Thymus (tissue), 11 donors: ENCODE measurements around the gene CADPS2. TPM values are rescaled to one million over a fixed set of nuclear protein-coding genes. Genes with fewer than 3 reads are reported as not detected.

Experiments
- DNase-seq, 9 donors: peaks; one replicate each; pipeline ENCODE4 v3.0.0-alpha.2; 2013; ENCODE audit warnings: low spot score in 9 of 9, low read depth in 6 of 9, missing footprints in 1 of 9
- H3K27ac ChIP-seq, 2 donors: one replicate each; pipeline ENCODE4 v1.5.1; 2013; ENCODE audit warnings: control low read depth in 1 of 2, low read depth in 1 of 2, low read length in 1 of 2, mild to moderate bottlenecking in 1 of 2, moderate library complexity in 1 of 2
- H3K27me3 ChIP-seq, 2 donors: one replicate each; pipeline ENCODE4 v1.5.1; 2013; ENCODE audit warnings: low read length in 1 of 2; ENCODE audit not compliant: control insufficient read depth in 2 of 2, insufficient read depth in 1 of 2
- H3K36me3 ChIP-seq, 2 donors: one replicate each; pipeline ENCODE4 v1.5.1; 2013; ENCODE audit warnings: low read length in 1 of 2, mild to moderate bottlenecking in 1 of 2, moderate library complexity in 1 of 2; ENCODE audit not compliant: control insufficient read depth in 2 of 2, insufficient read depth in 2 of 2
- H3K4me1 ChIP-seq, 2 donors: one replicate each; pipeline ENCODE4 v1.5.1; 2013; ENCODE audit warnings: low read length in 2 of 2; ENCODE audit not compliant: control insufficient read depth in 2 of 2, insufficient read depth in 2 of 2
- H3K4me3 ChIP-seq, 2 donors: one replicate each; pipeline ENCODE4 v1.5.1; 2013; ENCODE audit warnings: low read length in 2 of 2, control low read depth in 1 of 2, mild to moderate bottlenecking in 1 of 2
- H3K9me3 ChIP-seq, 2 donors: one replicate each; pipeline ENCODE4 v1.5.1; 2013; ENCODE audit warnings: low read length in 1 of 2, mild to moderate bottlenecking in 1 of 2; ENCODE audit not compliant: control insufficient read depth in 2 of 2, insufficient read depth in 1 of 2
- WGBS: extraction: QIAGEN DNeasy Blood & Tissue Kit; methylation state at CpG from one replicate; pipeline ENCODE4 v1.1.7; 2013; 5-methylcytosine and 5-hydroxymethylcytosine counted together
- polyA plus RNA-seq: library from polyadenylated mRNA; stranded (reverse); fragments of 200-250 nt; gene quantifications from one replicate; pipeline ENCODE4 v1.2.3, GENCODE V29; 2013
- total RNA-seq: library from RNA; stranded (reverse); fragments of 120-200 nt; gene quantifications from one replicate; pipeline ENCODE4 v1.2.4, GENCODE V29; 2013
- donor health status: healthy.

Gene CADPS2
- total and polyA plus RNA-seq, 2 donors: 7.4 to 9.5 TPM

GRCh38 chr7:122602800-122603199 is 283.5 kb downstream of the CADPS2 start:
- no peak for DNase-seq
- Histone ChIP-seq H3K27me3 (no peaks in the 10 kb centered on the region), H3K4me1 (no peaks in the 10 kb centered on the region), H3K36me3 (no peaks in the 10 kb centered on the region), H3K4me3 (no peak overlapping the region), H3K9me3 (no peaks in the 10 kb centered on the region), H3K27ac (no peak overlapping the region)
- 84% methylated on average over 2 of the region's 2 CpGs for WGBS

DNA sequence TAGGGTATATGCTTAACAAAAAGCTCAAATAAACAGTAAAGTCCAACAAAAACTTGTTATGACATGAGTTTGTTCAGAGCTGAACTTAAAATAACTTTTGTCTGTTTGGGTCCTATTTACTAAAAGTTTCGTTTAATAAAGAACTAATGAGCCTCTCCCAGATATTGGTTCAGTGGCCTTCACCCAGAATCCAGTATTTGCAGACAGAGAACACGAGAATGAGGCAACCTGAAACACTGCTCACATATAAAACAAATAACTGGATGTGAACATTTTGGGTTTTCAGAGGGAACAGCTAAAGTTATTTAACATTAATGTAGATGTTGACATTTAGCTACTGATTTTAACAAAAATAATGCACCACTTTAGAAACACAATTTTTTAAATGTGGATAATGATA is 285.6 kb downstream of the CADPS2 start:
- H3K9me3 ChIP-seq: no peaks in the 10 kb centered on the region
- H3K36me3 ChIP-seq: no peaks in the 10 kb centered on the region
- WGBS: 71% methylated on average over 2 of the region's 2 CpGs
- no peak for DNase-seq
- H3K27ac ChIP-seq: no peak overlapping the region
- no peaks in the 10 kb centered on the region for H3K27me3 ChIP-seq
- no peak overlapping the region for H3K4me3 ChIP-seq
- H3K4me1 ChIP-seq: no peaks in the 10 kb centered on the region

- no peaks in the 10 kb centered on the region for H3K4me1 ChIP-seq
- H3K9me3 ChIP-seq: no peaks in the 10 kb centered on the region
- 93% methylated on average over 1 of the region's 1 CpG for WGBS
- no peaks in the 10 kb centered on the region for H3K27me3 ChIP-seq
- no peak overlapping the region for H3K27ac ChIP-seq
- DNase-seq: no peak
- H3K36me3 ChIP-seq: no peaks in the 10 kb centered on the region
- H3K4me3 ChIP-seq: no peak overlapping the region
Measured at GRCh38 chr7:122600042-122600441, 286.2 kb downstream of the CADPS2 start.

GRCh38 chr7:122597277-122597676 is 289.0 kb downstream of the CADPS2 start:
- 85% methylated on average over 3 of the region's 3 CpGs for WGBS

GRCh38 chr7:122595885-122596284 is 290.4 kb downstream of the CADPS2 start:
- Histone ChIP-seq H3K9me3 (no peaks in the 10 kb centered on the region), H3K36me3 (no peaks in the 10 kb centered on the region), H3K27me3 (no peaks in the 10 kb centered on the region), H3K4me1 (no peaks in the 10 kb centered on the region), H3K4me3 (no peak overlapping the region), H3K27ac (no peak overlapping the region)
- WGBS: 92% methylated on average over 1 of the region's 1 CpG
- DNase-seq: no peak

More at GRCh38 chr7:122597277-122597676, 289.0 kb downstream of the CADPS2 start:
- DNase-seq: no peak
- no peaks in the 10 kb centered on the region for H3K36me3 ChIP-seq
- H3K27ac ChIP-seq: no peak overlapping the region
- H3K4me3 ChIP-seq: no peak overlapping the region
- no peaks in the 10 kb centered on the region for H3K9me3 ChIP-seq
- H3K4me1 ChIP-seq: no peaks in the 10 kb centered on the region
- no peaks in the 10 kb centered on the region for H3K27me3 ChIP-seq

- no peak for DNase-seq
- Histone ChIP-seq H3K27me3 (no peaks in the 10 kb centered on the region), H3K4me3 (no peak overlapping the region), H3K27ac (no peak overlapping the region), H3K9me3 (no peaks in the 10 kb centered on the region), H3K36me3 (no peaks in the 10 kb centered on the region), H3K4me1 (no peaks in the 10 kb centered on the region)
- 95% methylated on average over 1 of the region's 1 CpG for WGBS
Measured at GRCh38 chr7:122588621-122589020, 297.6 kb downstream of the CADPS2 start.

DNA sequence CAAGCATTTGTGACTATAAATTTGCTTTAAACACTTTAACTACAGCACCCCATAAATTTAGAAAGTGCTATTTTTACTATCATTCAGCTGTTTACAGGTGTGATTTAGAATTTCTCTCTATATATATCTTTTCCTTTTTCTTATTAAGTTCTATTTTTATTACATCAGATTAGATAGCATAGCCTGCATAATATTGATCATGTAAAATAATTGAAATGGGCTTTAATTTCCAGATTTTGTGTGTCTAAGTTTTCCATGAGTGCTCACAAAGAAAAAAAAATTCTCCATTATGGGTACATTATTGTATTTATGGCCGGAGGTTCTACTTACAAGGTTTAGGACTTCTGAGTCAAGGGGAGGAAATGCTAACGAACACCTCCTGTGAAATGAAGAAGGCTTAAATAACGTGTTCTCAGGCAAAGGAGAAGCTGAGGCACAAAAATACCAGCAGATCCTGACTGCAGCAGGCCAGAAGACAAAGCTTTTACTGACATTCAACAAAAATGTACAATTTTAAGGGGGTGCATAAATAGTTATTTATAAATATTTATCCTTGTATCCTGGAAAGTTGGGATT is 301.5 kb downstream of the CADPS2 start:
- no peaks in the 10 kb centered on the region for H3K27me3 ChIP-seq
- 59% methylated on average over 3 of the region's 3 CpGs for WGBS
- H3K4me3 ChIP-seq: no peak overlapping the region
- DNase-seq: no peak
- no peak overlapping the region for H3K27ac ChIP-seq
- H3K4me1 ChIP-seq: no peaks in the 10 kb centered on the region
- H3K9me3 ChIP-seq: no peaks in the 10 kb centered on the region
- H3K36me3 ChIP-seq: no peaks in the 10 kb centered on the region

GRCh38 chr7:122578350-122578749 is 307.9 kb downstream of the CADPS2 start:
- H3K27ac ChIP-seq: no peak overlapping the region

GRCh38 chr7:122577449-122578003 is 308.7 kb downstream of the CADPS2 start:
- Histone ChIP-seq H3K4me3 (no peak overlapping the region), H3K27ac (no peak overlapping the region), H3K9me3 (no peaks in the 10 kb centered on the region), H3K4me1 (no peaks in the 10 kb centered on the region), H3K36me3 (no peaks in the 10 kb centered on the region), H3K27me3 (no peaks in the 10 kb centered on the region)
- 89% methylated on average over 4 of the region's 4 CpGs for WGBS
- no peak for DNase-seq

More at GRCh38 chr7:122578350-122578749, 307.9 kb downstream of the CADPS2 start:
- Histone ChIP-seq H3K36me3 (no peaks in the 10 kb centered on the region), H3K9me3 (no peaks in the 10 kb centered on the region), H3K4me3 (no peak overlapping the region), H3K27me3 (no peaks in the 10 kb centered on the region), H3K4me1 (no peaks in the 10 kb centered on the region)
- WGBS: 89% methylated on average over 2 of the region's 2 CpGs
- no peak for DNase-seq
